ENCODE results near the gene DNAI1. TPM values are rescaled to one million over a fixed set of nuclear protein-coding genes. Genes with fewer than 3 reads are reported as not detected.

Gene DNAI1
- polyA plus RNA-seq, 1 of the 3 experiments (the other 2 are of a cell fraction): 0.46 TPM

GRCh38 chr9:34544035-34544434, 85.4 kb downstream of the DNAI1 start:
- Histone ChIP-seq H2AFZ (ENCODE audit: low read depth) (no peak overlapping the region), H3K9me2 (no peaks in the 10 kb centered on the region), H3K36me3 (replicated peaks in 1 of 2; ENCODE audit: control insufficient read depth in 1 of 2, insufficient read depth in 2 of 2, low read length in 1 of 2) (no peaks in the 10 kb centered on the region), H3K4me3 (ENCODE audit: low read depth in 2 of 2, low read length in 1 of 2) (no peak overlapping the region), H3K9ac (no peak overlapping the region), H3K9me3 (no peaks in the 10 kb centered on the region), H3F3A (replicated peaks; ENCODE audit: insufficient read depth) (no peaks in the 10 kb centered on the region), H3K4me2 (no peak overlapping the region), H3K79me2 (ENCODE audit: insufficient read depth) (no peaks in the 10 kb centered on the region), H4K20me1 (ENCODE audit: insufficient read depth) (no peaks in the 10 kb centered on the region), H3K27me3 (ENCODE audit: insufficient read depth) (peaks cover 5% of the 10 kb centered on the region; the same call in 1 of the 2 replicates), H3K27ac (ENCODE audit: low read depth in 2 of 2, low read length in 1 of 2) (no peak overlapping the region), H3K4me1 (ENCODE audit: control insufficient read depth in 1 of 2, insufficient read depth in 2 of 2, low read depth in 1 of 2, low read length in 1 of 2) (peaks cover 0 to 28% of the 10 kb centered on the region in 2 experiments; a peak in 1 of 4 replicates)
- DNase-seq: no peak
- POLR2A ChIA-PET: no interaction called here
- 46% methylated on average over 5 of the region's 5 CpGs for WGBS (ENCODE audit: low lambda C conversion rate)
- TF ChIP-seq NFIC (IDR thresholded peaks at IDR 0.05; ENCODE audit: borderline replicate concordance) (no peak), JUND (IDR thresholded peaks at IDR 0.05) (no peak), POLR2AphosphoS5 (IDR thresholded peaks at IDR 0.05; ENCODE audit: low read depth, low read length) (no peak), RFX5 (IDR thresholded peaks at IDR 0.05; ENCODE audit: low read length) (no peak), CHD2 (IDR thresholded peaks at IDR 0.05; ENCODE audit: low read length, partially characterized antibody) (no peak), FOXJ3 (CRISPR knock-in tag; IDR thresholded peaks at IDR 0.05) (no peak), FOXM1 (IDR thresholded peaks at IDR 0.05; ENCODE audit: low read depth) (no peak), GATA2 (CRISPR knock-in tag; IDR thresholded peaks at IDR 0.05) (no peak)
- CTCF ChIA-PET: interaction anchor here (1.0 to 18.0 kb wide), 6 partner anchors 43 to 141 kb away, joined by 3 to 507 read pairs (median 4); partner anchors contain the start of gene CNTFR

- 65% methylated on average over 6 of the region's 6 CpGs for WGBS (ENCODE audit: low lambda C conversion rate)
- TF ChIP-seq TEAD4 (IDR thresholded peaks at IDR 0.05; ENCODE audit: borderline replicate concordance, insufficient read depth) (no peak), SIN3A (IDR thresholded peaks at IDR 0.05; ENCODE audit: borderline replicate concordance, low read depth, low read length) (no peak), RFX5 (IDR thresholded peaks at IDR 0.05; ENCODE audit: low read length) (no peak), IRF3 (IDR thresholded peaks at IDR 0.05; ENCODE audit: low read depth, low read length) (no peak), FOSL2 (IDR thresholded peaks at IDR 0.05; ENCODE audit: borderline replicate concordance, low read depth) (no peak), YY1 (IDR thresholded peaks at IDR 0.05; ENCODE audit: low read depth) (no peak), RXRA (IDR thresholded peaks at IDR 0.05; ENCODE audit: borderline replicate concordance, low read depth) (no peak), NFIC (IDR thresholded peaks at IDR 0.05; ENCODE audit: borderline replicate concordance) (no peak), NRF1 (IDR thresholded peaks at IDR 0.05; ENCODE audit: low read depth, low read length) (no peak), RCOR1 (IDR thresholded peaks at IDR 0.05; ENCODE audit: low read length) (no peak), FOXJ3 (CRISPR knock-in tag; IDR thresholded peaks at IDR 0.05) (no peak), RAD21 (IDR thresholded peaks at IDR 0.05; ENCODE audit: low read length) (no peak)
- H3K79me2 ChIP-seq (ENCODE audit: insufficient read depth): no peaks in the 10 kb centered on the region
- H3K36me3 ChIP-seq (replicated peaks in 1 of 2; ENCODE audit: control insufficient read depth in 1 of 2, insufficient read depth in 2 of 2, low read length in 1 of 2): no peaks in the 10 kb centered on the region
- H3K27me3 ChIP-seq (ENCODE audit: insufficient read depth): peaks cover 5% of the 10 kb centered on the region; the same call in 1 of the 2 replicates
- H4K20me1 ChIP-seq (ENCODE audit: insufficient read depth): no peaks in the 10 kb centered on the region
- no peak for DNase-seq
- peaks cover 0 to 42% of the 10 kb centered on the region in 2 experiments; a peak in 1 of 4 replicates for H3K4me1 ChIP-seq (ENCODE audit: control insufficient read depth in 1 of 2, insufficient read depth in 2 of 2, low read depth in 1 of 2, low read length in 1 of 2)
- H3K4me2 ChIP-seq: no peak overlapping the region
- H3K4me3 ChIP-seq (ENCODE audit: low read depth in 2 of 2, low read length in 1 of 2): no peak overlapping the region
- H3K9me3 ChIP-seq: no peaks in the 10 kb centered on the region
- CTCF ChIA-PET: interaction anchor here (0.9 to 18.0 kb wide), 4 partner anchors 14 to 60 kb away, joined by 3 to 507 read pairs (median 4); partner anchors contain the start of gene CNTFR
- no peaks in the 10 kb centered on the region for H3F3A ChIP-seq (replicated peaks; ENCODE audit: insufficient read depth)
- POLR2A ChIA-PET: no interaction called here
- H3K9me2 ChIP-seq: no peaks in the 10 kb centered on the region
- no peak overlapping the region for H2AFZ ChIP-seq (ENCODE audit: low read depth)
- no peak overlapping the region for H3K9ac ChIP-seq
- no peak overlapping the region for H3K27ac ChIP-seq (ENCODE audit: low read depth in 2 of 2, low read length in 1 of 2)
These were observed 86.9 kb downstream of the DNAI1 start for GRCh38 chr9:34545497-34545896.
